Thyroid gland (tissue), 4 donors: Measurements from ENCODE around the gene LRRC4C.

Experiments
- CTCF ChIP-seq, 6 experiments: fragments of 200-600 bp in 3 of 6; fragments of 450-650 bp in 3 of 6; sonication (generic) in 3 of 6; IDR thresholded peaks; one replicate each; pipeline ENCODE4 v1.5.1; 2016 to 2019; ENCODE audit warnings: antibody characterized with exemption in 6 of 6, mild to moderate bottlenecking in 2 of 6, inconsistent platforms in 1 of 6, moderate library complexity in 1 of 6
- POLR2A ChIP-seq, 2 donors: fragments of 450-650 bp; IDR thresholded peaks; one replicate each; pipeline ENCODE4 v1.6.1; 2017; ENCODE audit warnings: antibody characterized with exemption in 2 of 2, mild to moderate bottlenecking in 2 of 2, moderate library complexity in 1 of 2

- TF ChIP-seq CTCF (IDR thresholded peaks at IDR 0.05): no peak
- no peak for TF ChIP-seq POLR2A (IDR thresholded peaks at IDR 0.05)
These were observed 1164.7 kb downstream of the LRRC4C start for GRCh38 chr11:40294741-40295140.
